C4-2B (cell line): ENCODE measurements around the gene OSBP2.

ENCODE experiments used
- CTCF ChIP-seq: fragments of 450-650 bp; conservative IDR thresholded peaks from 2 replicates; pipeline ENCODE4 v1.5.1; 2017; ENCODE audit warnings: mild to moderate bottlenecking
- ZFX ChIP-seq: fragments of 450-650 bp; IDR thresholded peaks from 2 replicates; pipeline ENCODE4 v1.6.1; 2017

- TF ChIP-seq CTCF, result no peak
- no peak for TF ChIP-seq ZFX
Observed at GRCh38 chr22:30925667-30926066, 231.0 kb downstream of the OSBP2 start.
